GM12891 (cell line): Measurements from ENCODE around the gene ZNF532.

ENCODE experiments used
- DNase-seq: peaks from one replicate; pipeline ENCODE4 v3.0.0; 2011; ENCODE audit warnings: low spot score; ENCODE audit not compliant: insufficient read length
- FAIRE-seq: peaks from 2 replicates; lab custom pipeline; 2011; peaks lifted over from hg19 to GRCh38; lab: Jason Lieb, UNC
- PAX5 ChIP-seq: IDR thresholded peaks from 2 replicates; pipeline ENCODE4 v1.6.1; 2011; ENCODE audit warnings: low read length, moderate library complexity, mild to moderate bottlenecking; ENCODE audit not compliant: insufficient read depth, severe bottlenecking
- POLR2A ChIP-seq: IDR thresholded peaks from 2 replicates; pipeline ENCODE4 v1.6.1; 2011; ENCODE audit warnings: low read depth, low read length, control low read depth
- POLR2AphosphoS5 ChIP-seq: IDR thresholded peaks from 2 replicates; pipeline ENCODE4 v1.6.1; 2011; ENCODE audit warnings: low read depth, low read length, control low read depth
- POU2F2 ChIP-seq: IDR thresholded peaks from 2 replicates; pipeline ENCODE4 v1.6.1; 2011; ENCODE audit warnings: low read depth, mild to moderate bottlenecking, control low read depth, low read length, moderate library complexity
- SPI1 ChIP-seq: IDR thresholded peaks from 2 replicates; pipeline ENCODE4 v1.6.1; 2011; ENCODE audit warnings: low read depth, low read length, control low read depth
- TAF1 ChIP-seq: IDR thresholded peaks from 2 replicates; pipeline ENCODE4 v1.6.1; 2011; ENCODE audit warnings: low read depth, low read length, control low read depth

ZNF532 gene

DNA sequence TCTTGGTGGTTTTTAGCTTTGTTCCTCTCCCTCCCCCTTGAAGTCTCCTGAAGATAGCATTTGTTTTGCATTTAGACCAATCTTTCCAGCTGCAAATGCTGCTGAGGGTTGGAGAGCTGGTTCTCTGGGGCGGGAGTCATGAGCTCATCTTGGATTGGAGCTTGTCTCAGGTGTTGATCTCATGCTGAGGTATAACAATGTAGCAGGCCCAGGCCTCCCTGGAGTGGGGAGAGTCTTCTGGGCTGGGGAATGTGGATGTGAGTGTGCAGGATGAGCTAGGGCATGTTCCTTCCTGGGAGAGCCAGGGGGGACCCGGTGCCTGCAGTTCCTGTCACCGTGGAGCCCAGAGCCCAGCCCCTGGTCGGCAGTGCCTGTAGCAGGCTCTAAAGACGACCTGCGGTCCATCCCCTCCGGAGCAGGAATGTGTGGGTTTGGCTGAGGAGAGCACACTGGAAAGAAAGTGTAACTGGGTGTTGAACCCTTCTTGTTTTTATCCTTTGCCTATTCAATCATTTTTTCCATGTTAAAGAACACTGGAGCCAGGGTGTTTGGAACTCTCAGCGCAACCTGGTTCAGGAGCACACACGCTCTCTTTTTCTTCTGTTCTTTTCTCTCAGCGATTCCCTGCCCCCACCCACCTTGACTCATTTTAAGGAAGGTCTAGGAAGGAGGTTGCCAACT lies 2.7 kb downstream of the ZNF532 start:
- DNase-seq (no peak), FAIRE-seq (no peak)
- TF ChIP-seq TAF1 = no peak
- TF ChIP-seq POLR2AphosphoS5 = no peak
- TF ChIP-seq POLR2A = no peak
- TF ChIP-seq POU2F2 = no peak
- TF ChIP-seq PAX5 = no peak
- TF ChIP-seq SPI1 = no peak

DNA sequence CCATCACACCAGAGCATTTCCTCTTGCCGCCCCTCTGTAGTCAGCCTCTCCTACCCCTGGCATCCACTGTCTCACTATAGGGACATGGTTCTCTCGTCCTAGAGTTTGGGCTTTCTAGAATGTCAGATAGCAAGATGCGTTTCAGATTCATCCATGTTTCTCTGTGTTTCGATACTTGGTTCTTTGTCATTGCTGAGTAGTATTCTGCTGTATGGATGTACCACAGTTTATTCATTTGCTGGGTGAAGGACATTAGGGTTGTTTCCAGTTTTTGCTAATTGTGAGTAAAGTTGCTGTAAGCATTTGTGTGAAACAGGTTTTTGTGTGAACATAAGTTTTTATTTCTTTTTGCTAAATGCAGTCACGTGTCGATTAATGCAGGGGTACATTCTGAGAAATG lies 3.8 kb downstream of the ZNF532 start:
- FAIRE-seq (no peak), DNase-seq (no peak)
- TF ChIP-seq POLR2A = no peak
- TF ChIP-seq SPI1 = no peak
- no peak for TF ChIP-seq PAX5
- no peak for TF ChIP-seq TAF1
- no peak for TF ChIP-seq POLR2AphosphoS5
- TF ChIP-seq POU2F2 = no peak

DNA sequence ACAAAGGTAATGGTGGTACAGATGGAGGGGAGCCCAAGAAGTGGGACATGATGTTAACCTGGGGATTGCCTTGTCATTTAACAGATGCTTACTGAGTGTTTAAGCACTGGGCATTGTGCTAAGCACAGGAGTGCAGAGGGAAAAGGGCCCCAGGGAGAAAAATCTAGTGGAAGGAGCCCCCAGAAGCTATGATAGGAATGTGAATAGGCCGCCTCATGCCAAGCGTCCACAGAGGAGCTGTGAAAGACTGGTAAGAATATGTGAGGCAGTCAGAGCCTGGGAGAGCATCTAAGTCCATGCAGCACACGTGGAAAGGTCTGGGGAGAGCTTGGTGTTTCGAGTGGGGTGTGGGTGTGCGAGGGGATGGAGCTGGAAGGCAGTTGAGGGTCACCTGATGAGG lies 5.5 kb downstream of the ZNF532 start:
- TF ChIP-seq POLR2AphosphoS5 (no peak), PAX5 (no peak), SPI1 (no peak), TAF1 (no peak), POU2F2 (no peak), POLR2A (no peak)
- FAIRE-seq (no peak), DNase-seq (no peak)

DNA sequence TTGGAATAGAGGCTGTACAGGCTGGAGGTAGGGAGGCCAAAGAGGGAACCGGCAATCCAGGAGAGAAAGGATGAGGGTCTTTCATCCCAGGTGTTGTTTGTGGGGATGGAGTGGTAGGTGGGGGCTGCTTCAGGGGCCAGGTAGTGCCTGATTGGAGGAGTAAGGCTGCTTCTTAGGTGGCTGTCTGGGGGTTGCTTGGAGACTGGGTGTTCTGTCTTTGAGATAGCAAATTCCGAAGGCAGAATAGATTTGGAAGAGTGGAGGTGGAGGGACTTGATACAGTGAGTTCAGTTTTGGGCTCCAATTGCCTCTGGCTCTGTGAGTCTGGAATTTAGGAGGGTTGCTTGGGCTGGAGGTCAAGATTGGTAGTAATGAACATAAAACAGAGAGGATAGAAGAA lies 5.9 kb downstream of the ZNF532 start:
- TF ChIP-seq POLR2AphosphoS5 = no peak
- no peak for TF ChIP-seq SPI1
- no peak for TF ChIP-seq TAF1
- TF ChIP-seq POU2F2 = no peak
- TF ChIP-seq PAX5 = no peak
- TF ChIP-seq POLR2A = no peak
- FAIRE-seq (no peak), DNase-seq (no peak)

DNA sequence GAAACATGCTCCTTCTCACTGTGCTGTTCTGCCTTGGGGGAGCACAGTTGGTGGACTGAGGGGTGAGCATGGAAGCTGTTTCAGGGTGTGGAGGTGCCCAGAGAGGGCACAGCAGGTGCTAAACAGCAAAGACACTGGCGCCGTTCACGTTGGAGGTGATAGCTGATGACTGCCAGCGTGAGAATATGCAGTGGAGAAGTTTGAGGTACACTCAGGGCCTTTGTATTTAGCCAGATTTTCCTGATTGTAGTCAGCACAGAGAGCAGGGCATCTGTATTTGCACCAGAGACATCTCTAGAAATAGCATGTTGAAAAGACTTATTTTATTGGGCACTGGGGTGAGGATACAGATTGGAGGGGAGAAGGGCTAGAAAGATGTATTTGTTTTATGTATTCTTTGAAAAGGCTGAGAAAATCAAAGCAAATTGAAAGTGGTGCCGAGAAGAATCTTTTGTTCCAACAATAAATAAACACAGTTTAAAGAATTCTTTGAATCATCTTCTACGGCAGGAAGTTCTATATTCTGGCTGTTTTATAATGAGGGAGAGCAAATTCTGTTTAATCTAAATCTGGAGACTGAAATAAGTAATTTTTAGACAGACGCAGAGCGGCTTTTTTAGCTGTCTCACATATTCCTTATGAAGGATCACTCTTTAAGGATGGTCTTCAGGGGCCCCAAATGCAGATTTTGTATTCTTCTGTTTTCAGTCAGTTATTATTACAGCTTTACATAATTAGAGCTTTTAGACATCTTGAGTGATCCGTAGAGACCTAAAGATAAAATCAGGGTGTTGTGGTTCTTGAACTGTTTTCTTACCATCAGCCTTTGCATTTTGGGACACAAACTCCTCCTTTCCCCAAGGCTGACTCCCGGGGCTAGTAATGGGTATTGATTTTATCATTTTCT lies 7.1 kb downstream of the ZNF532 start:
- DNase-seq (no peak), FAIRE-seq (peak; percentile 38)
- TF ChIP-seq POU2F2 (no peak), POLR2AphosphoS5 (no peak), PAX5 (no peak), TAF1 (no peak), SPI1 (no peak), POLR2A (no peak)

DNA sequence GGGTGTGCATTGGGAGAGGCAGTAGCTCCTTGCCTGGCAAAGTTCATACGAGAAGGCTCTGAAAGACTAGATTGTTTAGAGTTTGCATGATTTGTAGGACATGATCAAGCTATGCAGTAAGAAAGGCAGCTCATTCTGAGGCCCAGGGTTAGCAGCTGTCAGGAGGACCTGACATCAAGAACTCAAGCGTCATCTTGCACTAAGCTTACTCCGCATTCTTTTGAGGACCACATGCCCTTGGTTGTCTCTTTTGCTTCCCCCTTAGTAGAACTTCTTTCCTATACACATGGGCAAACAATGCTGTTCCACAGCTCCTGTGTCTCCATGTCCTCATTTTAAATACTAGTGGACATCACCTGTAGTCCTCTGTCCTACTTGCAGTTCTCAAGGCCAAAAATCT lies 14.0 kb downstream of the ZNF532 start:
- no peak for DNase-seq
- FAIRE-seq = no peak
- TF ChIP-seq POU2F2 (no peak), POLR2A (no peak), SPI1 (no peak), POLR2AphosphoS5 (no peak), PAX5 (no peak), TAF1 (no peak)

DNA sequence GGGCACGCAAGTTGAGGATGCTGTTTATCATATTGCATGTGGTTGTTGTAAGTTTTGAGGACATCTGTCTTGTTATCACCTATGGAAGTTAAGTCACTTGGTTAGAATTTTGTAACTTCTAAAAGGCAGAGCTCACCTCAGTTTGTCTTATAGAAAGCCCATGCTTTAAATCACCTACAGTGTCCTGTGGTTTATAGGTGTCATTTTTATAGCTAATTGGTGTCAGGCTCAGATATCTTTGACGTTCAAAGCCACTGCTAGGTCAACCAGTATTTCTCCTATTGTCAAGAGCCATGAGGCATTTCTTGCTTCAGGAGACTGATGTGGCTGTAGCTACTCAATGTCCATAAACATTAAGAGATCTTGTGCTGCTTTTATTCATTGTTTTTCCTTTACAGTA lies 16.8 kb downstream of the ZNF532 start:
- TF ChIP-seq POLR2A (no peak), TAF1 (no peak), SPI1 (no peak), PAX5 (no peak), POU2F2 (no peak), POLR2AphosphoS5 (no peak)
- no peak for DNase-seq
- FAIRE-seq = no peak

DNA sequence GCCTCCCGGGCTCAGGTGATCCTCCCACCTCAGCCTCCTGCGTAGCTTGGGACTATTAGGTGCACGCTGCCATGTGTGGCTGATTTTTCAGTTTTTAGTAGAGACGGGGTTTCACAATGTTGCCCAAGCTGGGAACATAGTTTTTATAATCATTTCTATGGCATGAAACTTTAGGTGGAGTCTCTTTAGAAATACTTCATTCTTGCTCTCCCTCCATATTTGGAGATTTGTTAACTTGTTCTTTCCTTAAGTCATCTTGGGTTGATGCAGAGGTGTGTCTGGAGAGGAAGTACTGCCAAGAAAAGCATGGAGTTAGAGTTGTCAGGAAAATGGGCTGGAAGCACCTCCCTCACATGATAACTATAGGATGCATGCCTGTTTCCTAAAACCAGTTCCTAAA lies 17.4 kb downstream of the ZNF532 start:
- no peak for FAIRE-seq
- no peak for TF ChIP-seq PAX5
- TF ChIP-seq POLR2A = no peak
- TF ChIP-seq POLR2AphosphoS5 = no peak
- no peak for TF ChIP-seq POU2F2
- no peak for TF ChIP-seq SPI1
- no peak for TF ChIP-seq TAF1
- DNase-seq = no peak

DNA sequence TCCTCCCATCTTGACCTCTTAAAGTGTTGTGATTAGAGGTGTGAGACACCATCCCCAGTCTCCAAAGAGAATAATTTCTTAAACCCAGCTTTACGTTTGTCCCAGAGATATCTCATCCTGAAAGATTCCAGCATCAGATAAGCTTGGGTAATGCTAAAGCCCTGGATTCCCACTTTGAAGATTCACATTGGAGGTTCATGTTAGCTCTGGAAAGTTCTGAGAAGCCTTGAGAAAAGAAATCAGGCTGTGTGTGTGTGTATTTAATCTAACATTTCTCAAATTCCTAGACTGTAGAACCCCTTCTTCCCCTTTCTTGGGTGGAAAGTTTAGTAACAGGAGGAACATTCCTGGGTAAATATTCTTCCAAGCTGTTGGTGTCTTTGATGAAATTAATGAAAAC lies 18.0 kb downstream of the ZNF532 start:
- no peak for DNase-seq
- no peak for TF ChIP-seq POU2F2
- TF ChIP-seq PAX5 = no peak
- no peak for TF ChIP-seq POLR2A
- no peak for TF ChIP-seq SPI1
- TF ChIP-seq TAF1 = no peak
- no peak for TF ChIP-seq POLR2AphosphoS5

More for the DNA sequence above, 18.0 kb downstream of the ZNF532 start:
- FAIRE-seq = no peak
